ENCODE results near the gene RNF41. TPM values are rescaled to one million over a fixed set of nuclear protein-coding genes. Genes with fewer than 3 reads are reported as not detected.
A peak's percentile ranks its signal among the peaks of the same experiment; 100 is the strongest.

Gene RNF41
- total and polyA plus RNA-seq, 2 of the 13 experiments (the other 11 are each of a cell fraction or from before 2014, with no cell fraction given), result 27.1 to 39.4 TPM

GRCh38 chr12:56266693-56267442 lies 45.1 kb upstream of the RNF41 start, which contains the start of gene COQ10A (continued):
- TF ChIP-seq MEIS2 (CRISPR knock-in tag; IDR thresholded peaks at IDR 0.05), result no peak
- TF ChIP-seq NR2F6 (IDR thresholded peaks at IDR 0.05), result no peak
- peak; percentile 58; the same call in 1 of the 2 replicates for TF ChIP-seq NR2F6 (CRISPR knock-in tag; IDR thresholded peaks at IDR 0.05)
- TF ChIP-seq TEAD2 (CRISPR knock-in tag; IDR thresholded peaks at IDR 0.05), result no peak
- TF ChIP-seq ZNF878 (CRISPR knock-in tag; IDR thresholded peaks at IDR 0.05), result peak; percentile 28; the same call in 1 of the 2 replicates
- peak; percentile 56; the same call in 1 of the 2 replicates for TF ChIP-seq PHF20 (CRISPR knock-in tag; IDR thresholded peaks at IDR 0.05)
- peak; percentile 56; the same call in 1 of the 2 replicates for TF ChIP-seq NR0B2 (CRISPR knock-in tag; IDR thresholded peaks at IDR 0.05)
- no peak for TF ChIP-seq KLF12 (CRISPR knock-in tag; IDR thresholded peaks at IDR 0.05; ENCODE audit: borderline replicate concordance)
- peak; percentile 63 for TF ChIP-seq RFX3 (CRISPR knock-in tag; IDR thresholded peaks at IDR 0.05)
- TF ChIP-seq NFRKB (IDR thresholded peaks at IDR 0.05), result no peak
- TF ChIP-seq ATF3 (CRISPR knock-in tag; IDR thresholded peaks at IDR 0.05), result no peak; the same call in 1 of the 2 replicates
- no peak for TF ChIP-seq FOSL1 (CRISPR knock-in tag; IDR thresholded peaks at IDR 0.05; ENCODE audit: borderline replicate concordance)
- TF ChIP-seq MEF2D (CRISPR knock-in tag; IDR thresholded peaks at IDR 0.05), result peak; percentile 36; the same call in 1 of the 2 replicates
- TF ChIP-seq HBP1 (CRISPR knock-in tag; IDR thresholded peaks at IDR 0.05; ENCODE audit: low read depth), result no peak
- no peak for TF ChIP-seq CAMTA2 (CRISPR knock-in tag; IDR thresholded peaks at IDR 0.05; ENCODE audit: borderline replicate concordance)
- no peak for TF ChIP-seq ZBTB43 (CRISPR knock-in tag; conservative IDR thresholded peaks at IDR 0.05)
- TF ChIP-seq PATZ1 (CRISPR knock-in tag; IDR thresholded peaks at IDR 0.05), result peak; percentile 65; the same call in 1 of the 2 replicates
- no peak for TF ChIP-seq EZH2 (conservative IDR thresholded peaks at IDR 0.05; ENCODE audit: low read depth, low read length)
- TF ChIP-seq ZNF468 (CRISPR knock-in tag; IDR thresholded peaks at IDR 0.05), result no peak
- TF ChIP-seq ZNF256 (CRISPR knock-in tag; conservative IDR thresholded peaks at IDR 0.05), result no peak
- TF ChIP-seq ZBTB7B (CRISPR knock-in tag; IDR thresholded peaks at IDR 0.05), result peak; percentile 60; the same call in 1 of the 2 replicates
- TF ChIP-seq ZBTB10 (CRISPR knock-in tag; IDR thresholded peaks at IDR 0.05; ENCODE audit: borderline replicate concordance), result peak; percentile 91
- TF ChIP-seq KMT2A (CRISPR knock-in tag; IDR thresholded peaks at IDR 0.05), result 0 out of 2 replicates have a peak, but pooled peaks have one; percentile 63

All from HepG2 (cell line).